CD4-positive, alpha-beta memory T cell (primary cell): ENCODE measurements around the gene RPL19. TPM values are rescaled to one million over a fixed set of nuclear protein-coding genes. Genes with fewer than 3 reads are reported as not detected.

Experiments
- CTCF ChIA-PET: fragments of 350-600 bp; sonication (Branson Sonifier 250); formaldehyde crosslinking; loops from one replicate; lab custom pipeline; 2021; ENCODE audit warnings: inconsistent platforms; ENCODE audit not compliant: partially characterized antibody; lab: Charles Lee
- POLR2A ChIA-PET: fragments of 350-600 bp; sonication (Branson Sonifier 250); formaldehyde crosslinking; loops from one replicate; lab custom pipeline; 2021; ENCODE audit not compliant: partially characterized antibody; lab: Charles Lee
- DNase-seq, 5 donors: peaks; one replicate each; pipeline versions ENCODE4 v3.0.0 to v3.0.0-alpha.2; 2020 to 2022; ENCODE audit warnings: mixed read lengths in 1 of 5
- H3K27ac ChIP-seq: one replicate; pipeline ENCODE4 v1.7.0; 2013; ENCODE audit warnings: low read depth, low read length
- H3K27me3 ChIP-seq: 2 replicates; pipeline ENCODE4 v1.7.0; 2013; ENCODE audit warnings: mild to moderate bottlenecking, low read length, moderate library complexity; ENCODE audit not compliant: insufficient read depth
- H3K36me3 ChIP-seq: 2 replicates; pipeline ENCODE4 v1.7.0; 2013; ENCODE audit warnings: mild to moderate bottlenecking, low read length, moderate library complexity; ENCODE audit not compliant: insufficient read depth
- H3K4me1 ChIP-seq: 2 replicates; pipeline ENCODE4 v1.7.0; 2013; ENCODE audit warnings: mild to moderate bottlenecking, low read length, moderate library complexity; ENCODE audit not compliant: insufficient read depth
- H3K4me3 ChIP-seq, 2 donors: one replicate each; pipeline ENCODE4 v1.7.0; 2013; ENCODE audit warnings: low read length in 2 of 2, mild to moderate bottlenecking in 1 of 2
- H3K9me3 ChIP-seq, 2 donors: one replicate each; pipeline ENCODE4 v1.7.0; 2013; ENCODE audit warnings: low read length in 2 of 2, control low read depth in 1 of 2; ENCODE audit not compliant: control insufficient read depth in 1 of 2
- H3K27ac Mint-ChIP-seq, 7 donors: one replicate each; pipeline ENCODE4 v1.8.0; 2020 to 2021; ENCODE audit warnings: mixed read lengths in 7 of 7, mild to moderate bottlenecking in 6 of 7, inconsistent platforms in 3 of 7, moderate library complexity in 3 of 7
- H3K27me3 Mint-ChIP-seq, 2 donors: one replicate each; pipeline ENCODE4 v1.8.0; 2020 to 2021; ENCODE audit warnings: mixed read lengths in 2 of 2
- H3K36me3 Mint-ChIP-seq, 2 donors: one replicate each; pipeline ENCODE4 v1.8.0; 2020 to 2021; ENCODE audit warnings: mixed read lengths in 2 of 2, inconsistent platforms in 1 of 2, mild to moderate bottlenecking in 1 of 2
- H3K4me1 Mint-ChIP-seq, 4 donors: one replicate each; pipeline ENCODE4 v1.8.0; 2020 to 2021; ENCODE audit warnings: mixed read lengths in 4 of 4, mild to moderate bottlenecking in 1 of 4
- H3K4me3 Mint-ChIP-seq, 8 donors: one replicate each; pipeline ENCODE4 v1.8.0; 2020 to 2021; ENCODE audit warnings: mixed read lengths in 8 of 8, mild to moderate bottlenecking in 7 of 8, moderate library complexity in 6 of 8, inconsistent platforms in 3 of 8
- H3K9me3 Mint-ChIP-seq, 8 donors: one replicate each; pipeline ENCODE4 v1.8.0; 2020 to 2021; ENCODE audit warnings: mixed read lengths in 8 of 8, mild to moderate bottlenecking in 5 of 8, inconsistent platforms in 3 of 8, moderate library complexity in 1 of 8
- intact Hi-C: fragments of 100-400 bp; cut with micrococcal nuclease; formaldehyde crosslinking; loops from one replicate; pipeline ENCODE4 v1.15.1; 2023
- polyA plus RNA-seq, 2 donors: library from polyadenylated mRNA; unstranded; fragments of 300-500 nt; fragmentation: Illumina TruSeq; gene quantifications; one replicate each; pipeline ENCODE4 v1.2.3, GENCODE V29; 2021
- total RNA-seq, 2 experiments: library from RNA; stranded (reverse); gene quantifications; one replicate each; pipeline ENCODE4 v1.2.3, GENCODE V29; 2021

The RPL19 gene
- total and polyA plus RNA-seq, 4 experiments from 2014 or later: 2,224 to 3,299 (median 3,252) TPM

- CTCF ChIA-PET: no interaction called here
- H3K4me1 ChIP-seq: peaks cover 24% of the 10 kb centered on the region
- Mint-ChIP-seq H3K27me3 (peaks cover 3 to 18% of the 10 kb centered on the region in 2 donors), H3K4me1 (peaks cover 20 to 39% (median 26%) of the 10 kb centered on the region in 4 donors), H3K9me3 (peaks cover 0 to 24% (median 5%) of the 10 kb centered on the region in 8 donors), H3K36me3 (peaks cover 0 to 21% of the 10 kb centered on the region in 2 donors), H3K27ac (peak overlapping the region in 2 of 7 donors; percentile 59 to 100), H3K4me3 (peak overlapping the region in 2 of 8 donors; percentile 98 to 99)
- no peak for DNase-seq
- H3K27ac ChIP-seq: no peak overlapping the region
- H3K36me3 ChIP-seq: no peaks in the 10 kb centered on the region
- no peaks in the 10 kb centered on the region for H3K27me3 ChIP-seq
- POLR2A ChIA-PET: interaction anchor here (4.5 kb wide), 1 partner anchor 173 kb away, joined by 64 read pairs; no protein-coding TSS in a partner anchor
- H3K9me3 ChIP-seq: no peaks in the 10 kb centered on the region
- no peak overlapping the region for H3K4me3 ChIP-seq
- intact Hi-C loops: no loop called here
Measured at GRCh38 chr17:39155654-39156053, 44.4 kb upstream of the RPL19 start.

GRCh38 chr17:39156491-39156890, 43.6 kb upstream of the RPL19 start:
- Histone ChIP-seq H3K9me3 (no peaks in the 10 kb centered on the region), H3K36me3 (no peaks in the 10 kb centered on the region), H3K4me1 (peaks cover 20% of the 10 kb centered on the region), H3K4me3 (no peak overlapping the region), H3K27ac (no peak overlapping the region), H3K27me3 (no peaks in the 10 kb centered on the region)
- Mint-ChIP-seq H3K27me3 (peaks cover 3 to 18% of the 10 kb centered on the region in 2 donors), H3K36me3 (peaks cover 0 to 21% of the 10 kb centered on the region in 2 donors), H3K27ac (peak overlapping the region in 3 of 7 donors; percentile 46 to 100 (median 68)), H3K4me3 (peak overlapping the region in 3 of 8 donors; percentile 4 to 49 (median 47)), H3K4me1 (peaks cover 19 to 34% (median 23%) of the 10 kb centered on the region in 4 donors), H3K9me3 (peaks cover 0 to 24% (median 5%) of the 10 kb centered on the region in 8 donors)
- CTCF ChIA-PET: interaction anchor here (1.0 kb wide), 2 partner anchors 8 to 174 kb away, joined by 3 to 5 read pairs; no protein-coding TSS in a partner anchor
- intact Hi-C loops: no loop called here
- POLR2A ChIA-PET: no interaction called here
- DNase-seq: no peak

DNA sequence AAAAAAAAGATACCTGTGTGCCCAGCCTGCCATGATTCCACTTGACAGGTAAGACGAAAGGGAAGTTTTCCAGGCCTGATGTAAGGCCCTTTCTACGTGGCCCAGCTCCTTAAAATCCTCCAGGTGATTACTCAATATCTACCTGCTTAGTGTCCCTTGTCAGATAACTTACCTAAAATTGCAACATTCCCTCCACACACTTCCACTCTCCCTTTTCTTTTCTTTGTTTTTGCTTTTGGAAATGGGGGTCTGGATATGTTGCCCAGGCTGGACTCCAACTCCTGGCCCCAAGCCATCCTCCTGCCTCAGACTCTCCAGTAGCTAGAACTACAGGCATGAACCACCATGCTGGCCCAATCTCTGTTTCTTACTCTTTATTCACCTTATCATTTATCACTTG, 41.5 kb upstream of the RPL19 start:
- peaks cover 4 to 15% (median 6%) of the 10 kb centered on the region in 4 donors for H3K4me1 Mint-ChIP-seq
- H3K36me3 Mint-ChIP-seq: peaks cover 0 to 11% of the 10 kb centered on the region in 2 donors
- Histone ChIP-seq H3K36me3 (no peaks in the 10 kb centered on the region), H3K4me1 (peaks cover 5% of the 10 kb centered on the region), H3K27ac (no peak overlapping the region), H3K27me3 (no peaks in the 10 kb centered on the region), H3K4me3 (no peak overlapping the region), H3K9me3 (no peaks in the 10 kb centered on the region)
- peaks cover 3 to 9% of the 10 kb centered on the region in 2 donors for H3K27me3 Mint-ChIP-seq
- POLR2A ChIA-PET: no interaction called here
- H3K27ac Mint-ChIP-seq: peak overlapping the region in 1 of 7 donors; percentile 74
- CTCF ChIA-PET: interaction anchor here (1.3 to 1.9 kb wide), 2 partner anchors 17 to 176 kb away, joined by 4 to 14 read pairs; no protein-coding TSS in a partner anchor
- H3K9me3 Mint-ChIP-seq: peaks cover 0 to 15% (median 5%) of the 10 kb centered on the region in 8 donors
- H3K4me3 Mint-ChIP-seq: no peak overlapping the region
- DNase-seq: no peak
- intact Hi-C loops: no loop called here

DNA sequence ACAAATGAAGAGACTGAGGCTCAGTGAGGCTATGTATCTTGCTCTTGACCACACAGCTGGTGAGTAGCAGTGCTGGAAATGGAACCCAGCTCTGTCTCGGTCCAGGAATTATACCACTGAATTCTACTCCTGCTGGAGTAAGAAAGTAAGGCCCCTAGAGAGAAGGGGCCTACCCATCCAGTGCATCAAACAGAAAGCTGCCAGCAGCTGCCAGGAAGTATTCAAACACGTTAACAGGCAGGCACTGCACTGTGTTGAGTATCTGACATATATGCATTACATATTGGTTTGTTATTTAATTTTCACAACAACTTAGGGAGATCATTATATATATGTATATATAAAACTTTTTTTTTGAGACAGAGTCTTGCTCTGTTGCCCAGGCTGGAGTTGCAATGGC, 38.1 kb upstream of the RPL19 start:
- Histone ChIP-seq H3K4me1 (peaks cover 18% of the 10 kb centered on the region), H3K36me3 (no peaks in the 10 kb centered on the region), H3K9me3 (no peaks in the 10 kb centered on the region), H3K4me3 (no peak overlapping the region), H3K27ac (no peak overlapping the region), H3K27me3 (no peaks in the 10 kb centered on the region)
- intact Hi-C loops: no loop called here
- no peak overlapping the region for H3K4me3 Mint-ChIP-seq
- ChIA-PET POLR2A (no interaction called here), CTCF (interaction anchor here (0.8 to 7.3 kb wide), 6 partner anchors 8 to 179 kb away, joined by 3 to 106 read pairs (median 4); no protein-coding TSS in a partner anchor)
- DNase-seq: no peak
- no peaks in the 10 kb centered on the region for H3K36me3 Mint-ChIP-seq
- no peak overlapping the region for H3K27ac Mint-ChIP-seq
- peaks cover 3 to 21% (median 10%) of the 10 kb centered on the region in 4 donors for H3K4me1 Mint-ChIP-seq
- H3K27me3 Mint-ChIP-seq: peaks cover 7% of the 10 kb centered on the region in 2 donors
- no peaks in the 10 kb centered on the region for H3K9me3 Mint-ChIP-seq

DNA sequence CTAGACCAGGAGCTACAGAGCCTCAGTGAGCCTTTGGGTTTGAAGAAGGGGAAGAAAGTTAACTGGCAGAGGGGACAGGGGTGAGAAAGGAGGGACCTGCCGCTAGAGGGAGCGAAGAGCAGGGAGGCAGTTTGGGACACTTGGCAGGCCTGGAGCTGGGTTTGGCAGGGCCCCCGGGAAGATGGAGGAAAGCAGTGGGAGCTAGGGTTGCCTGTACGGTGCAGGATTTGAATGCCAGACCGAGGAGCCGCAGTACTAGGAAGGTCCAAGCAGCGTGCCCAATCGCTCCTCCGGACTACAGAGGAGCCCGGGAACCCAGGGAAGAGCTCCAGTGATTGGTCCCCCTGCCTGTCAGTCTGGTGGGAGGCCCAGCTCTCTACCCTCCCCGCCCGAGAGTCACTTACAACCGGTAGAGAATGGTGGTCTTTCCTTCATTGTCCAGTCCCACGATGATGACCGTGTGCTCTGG, 35.4 kb upstream of the RPL19 start:
- DNase-seq: peak; percentile 70 to 77 (median 75)
- H3K4me1 Mint-ChIP-seq: peaks cover 8 to 29% (median 16%) of the 10 kb centered on the region in 4 donors
- Histone ChIP-seq H3K4me1 (peaks cover 24% of the 10 kb centered on the region), H3K27ac (peak overlapping the region; percentile 28), H3K4me3 (peak overlapping the region; percentile 61), H3K36me3 (no peaks in the 10 kb centered on the region), H3K9me3 (no peaks in the 10 kb centered on the region), H3K27me3 (no peaks in the 10 kb centered on the region)
- peaks cover 0 to 2% (median 0%) of the 10 kb centered on the region in 8 donors for H3K9me3 Mint-ChIP-seq
- peak overlapping the region; percentile 86 to 96 (median 90) for H3K4me3 Mint-ChIP-seq
- no peaks in the 10 kb centered on the region for H3K36me3 Mint-ChIP-seq
- POLR2A ChIA-PET: interaction anchor here (0.6 to 3.5 kb wide), 13 partner anchors 9 to 311 kb away, joined by 3 to 35 read pairs (median 4); partner anchors contain the start of genes FBXO47, LASP1NB, PLXDC1 and RPL19
- peaks cover 14 to 17% of the 10 kb centered on the region in 2 donors for H3K27me3 Mint-ChIP-seq
- H3K27ac Mint-ChIP-seq: peak overlapping the region in 5 of 7 donors; percentile 0 to 90 (median 54)
- CTCF ChIA-PET: interaction anchor here (0.6 to 7.3 kb wide), 45 partner anchors 8 to 310 kb away, joined by 3 to 106 read pairs (median 4); partner anchors contain the start of genes LASP1, PLXDC1 and RPL19
- intact Hi-C loops: loop anchor here (1.0 kb wide), 2 partner anchors 10 to 80 kb away; no protein-coding TSS in a partner anchor

- H3K27me3 Mint-ChIP-seq: peaks cover 14 to 17% of the 10 kb centered on the region in 2 donors
- H3K9me3 Mint-ChIP-seq: peaks cover 0 to 2% (median 0%) of the 10 kb centered on the region in 8 donors
- peak overlapping the region; percentile 86 to 96 (median 90) for H3K4me3 Mint-ChIP-seq
- no peaks in the 10 kb centered on the region for H3K9me3 ChIP-seq
- DNase-seq: peak in 1 of 5 donors; percentile 13
- H3K4me1 ChIP-seq: peaks cover 24% of the 10 kb centered on the region
- H3K36me3 Mint-ChIP-seq: no peaks in the 10 kb centered on the region
- H3K4me1 Mint-ChIP-seq: peaks cover 8 to 29% (median 16%) of the 10 kb centered on the region in 4 donors
- intact Hi-C loops: no loop called here
- H3K27ac ChIP-seq: peak overlapping the region; percentile 28
- H3K4me3 ChIP-seq: peak overlapping the region; percentile 61
- H3K36me3 ChIP-seq: no peaks in the 10 kb centered on the region
- ChIA-PET CTCF (interaction anchor here (0.6 to 7.3 kb wide), 40 partner anchors 9 to 310 kb away, joined by 3 to 106 read pairs (median 5); partner anchors contain the start of genes LASP1, PLXDC1 and RPL19), POLR2A (interaction anchor here (0.6 to 3.5 kb wide), 13 partner anchors 8 to 311 kb away, joined by 3 to 35 read pairs (median 4); partner anchors contain the start of genes FBXO47, LASP1NB, PLXDC1 and RPL19)
- no peaks in the 10 kb centered on the region for H3K27me3 ChIP-seq
- peak overlapping the region in 1 of 7 donors; percentile 0 for H3K27ac Mint-ChIP-seq
Measured at GRCh38 chr17:39165178-39165840, 34.8 kb upstream of the RPL19 start.
